B cell (primary cell): ENCODE data around the gene RABGAP1L. TPM values are rescaled to one million over a fixed set of nuclear protein-coding genes. Genes with fewer than 3 reads are reported as not detected.

Experiments used
- ATAC-seq: fragments of 200-7000 bp; cut with Tn5 transposase; one replicate; pipeline ENCODE4 v1.10.0; 2021; ENCODE audit warnings: low read depth, mild to moderate bottlenecking, moderate number of reproducible peaks, moderate library complexity
- CTCF ChIA-PET: fragments of 350-600 bp; sonication (Branson Sonifier 250); formaldehyde crosslinking; loops from one replicate; lab custom pipeline; 2021; ENCODE audit warnings: antibody characterized with exemption, inconsistent platforms; lab: Charles Lee
- POLR2A ChIA-PET: fragments of 350-600 bp; sonication (Branson Sonifier 250); formaldehyde crosslinking; loops from one replicate; lab custom pipeline; 2021; ENCODE audit warnings: antibody characterized with exemption; lab: Charles Lee
- DNase-seq: peaks from one replicate; pipeline ENCODE4 v3.0.0; 2013
- H2AFZ ChIP-seq: 2 replicates; pipeline ENCODE4 v1.6.1; 2012; ENCODE audit warnings: mild to moderate bottlenecking, low read depth, low read length; ENCODE audit not compliant: insufficient read depth, poor library complexity, severe bottlenecking
- H3K27ac ChIP-seq, 2 donors: 1 replicate in 1 of 2; 2 replicates in 1 of 2; pipeline ENCODE4 v1.5.1; 2012 to 2013; ENCODE audit warnings: low read length in 2 of 2, mild to moderate bottlenecking in 2 of 2, moderate library complexity in 1 of 2
- H3K27me3 ChIP-seq, 4 experiments: fragments of 200-600 bp in 1 of 4; sonication (generic) in 1 of 4; replicated peaks in 1 of 4; 1 replicate in 2 of 4; 2 replicates in 2 of 4; pipeline versions ENCODE4 v1.6.1 to v1.7.0; 2013 to 2016; ENCODE audit warnings: low read length in 3 of 4, mild to moderate bottlenecking in 2 of 4, mixed read lengths in 1 of 4, moderate library complexity in 1 of 4; ENCODE audit not compliant: insufficient read depth in 4 of 4, control insufficient read depth in 3 of 4; ENCODE audit errors: control extremely low read depth in 1 of 4
- H3K36me3 ChIP-seq, 2 experiments: replicated peaks in 1 of 2; 1 replicate in 1 of 2; 2 replicates in 1 of 2; pipeline versions ENCODE4 v1.6.1 to v1.7.1; 2013; ENCODE audit warnings: low read length in 1 of 2; ENCODE audit not compliant: insufficient read depth in 2 of 2, control insufficient read depth in 1 of 2; ENCODE audit errors: control extremely low read depth in 1 of 2, extremely low read depth in 1 of 2
- H3K4me1 ChIP-seq, 2 donors: fragments of 200-600 bp in 1 of 2; sonication (generic) in 1 of 2; 1 replicate in 1 of 2; 2 replicates in 1 of 2; pipeline versions ENCODE4 v1.5.1 to v1.6.1; 2013 to 2017; ENCODE audit warnings: low read length in 2 of 2; ENCODE audit not compliant: control insufficient read depth in 2 of 2, insufficient read depth in 2 of 2
- H3K4me2 ChIP-seq: replicated peaks from 2 replicates; pipeline ENCODE3; 2012; ENCODE audit warnings: mild to moderate bottlenecking, low read depth, low read length; ENCODE audit not compliant: poor library complexity, severe bottlenecking
- H3K4me3 ChIP-seq, 5 experiments: fragments of 200-600 bp in 1 of 5; sonication (generic) in 1 of 5; 1 replicate in 3 of 5; 2 replicates in 2 of 5; pipeline versions ENCODE4 v1.5.1 to v1.7.0; 2011 to 2016; ENCODE audit warnings: low read length in 4 of 5, mild to moderate bottlenecking in 4 of 5, low read depth in 2 of 5, control low read depth in 1 of 5, moderate library complexity in 1 of 5; ENCODE audit not compliant: insufficient read depth in 1 of 5; ENCODE audit errors: control extremely low read depth in 1 of 5, extremely low read depth in 1 of 5
- H3K79me2 ChIP-seq: fragments of 200-600 bp; sonication (generic); one replicate; pipeline ENCODE4 v1.6.0; 2016; ENCODE audit warnings: low read length; ENCODE audit not compliant: control insufficient read depth, insufficient read depth
- H3K9ac ChIP-seq: fragments of 200-600 bp; sonication (generic); 2 replicates; pipeline ENCODE4 v1.6.1; 2017; ENCODE audit warnings: mild to moderate bottlenecking, low read length, moderate library complexity
- H3K9me3 ChIP-seq, 3 donors: one replicate each; pipeline versions ENCODE4 v1.6.1 to v1.7.1; 2013; ENCODE audit warnings: low read length in 2 of 3; ENCODE audit not compliant: control insufficient read depth in 2 of 3, insufficient read depth in 1 of 3; ENCODE audit errors: control extremely low read depth in 1 of 3
- H4K20me1 ChIP-seq: 2 replicates; pipeline ENCODE4 v1.6.0; 2012; ENCODE audit warnings: mild to moderate bottlenecking, low read length; ENCODE audit not compliant: insufficient read depth, control insufficient read depth, poor library complexity, severe bottlenecking
- H3K27ac Mint-ChIP-seq: one replicate; pipeline ENCODE4 v1.8.0; 2021; ENCODE audit warnings: mixed read lengths
- H3K27me3 Mint-ChIP-seq: one replicate; pipeline ENCODE4 v1.8.0; 2021; ENCODE audit warnings: mixed read lengths
- H3K4me1 Mint-ChIP-seq: one replicate; pipeline ENCODE4 v1.8.0; 2021; ENCODE audit warnings: mixed read lengths
- H3K4me3 Mint-ChIP-seq: one replicate; pipeline ENCODE4 v1.8.0; 2021; ENCODE audit warnings: mixed read lengths
- H3K9me3 Mint-ChIP-seq: one replicate; pipeline ENCODE4 v1.8.0; 2022; ENCODE audit warnings: mixed read lengths; ENCODE audit not compliant: insufficient read depth
- CTCF ChIP-seq: fragments of 200-600 bp; IDR thresholded peaks from one replicate; pipeline ENCODE4 v1.8.0; 2022; ENCODE audit warnings: antibody characterized with exemption, mild to moderate bottlenecking
- EZH2 ChIP-seq: IDR thresholded peaks from 2 replicates; pipeline ENCODE4 v1.6.1; 2012; ENCODE audit warnings: borderline replicate concordance, low read depth, mild to moderate bottlenecking, moderate library complexity, low read length; ENCODE audit not compliant: insufficient read depth, poor library complexity, severe bottlenecking
- WGBS: methylation state at CpG from one replicate; pipeline ENCODE4 v1.1.5; 2013; ENCODE audit warnings: missing lambda C conversion rate; ENCODE audit not compliant: insufficient coverage; 5-methylcytosine and 5-hydroxymethylcytosine counted together
- intact Hi-C: fragments of 100-400 bp; cut with micrococcal nuclease; formaldehyde crosslinking; loops from one replicate; pipeline ENCODE4 v1.10.0; 2022
- polyA plus RNA-seq: library from polyadenylated mRNA; depleted of rRNA; stranded (reverse); fragments of >200 nt; gene quantifications from 2 replicates; pipeline ENCODE4 v1.2.3, GENCODE V29; 2012
- total RNA-seq, 2 donors: library from RNA; stranded (reverse); fragments of 120-200 nt in 1 of 2; gene quantifications; 1 replicate in 1 of 2; 2 replicates in 1 of 2; pipeline versions ENCODE4 v1.2.3 to v1.2.4, GENCODE V29; 2013 to 2022

RABGAP1L gene
- total and polyA plus RNA-seq, 2 donors (not counting 1 experiment from before 2014, with no cell fraction given), result 34.9 to 159 TPM

- Histone ChIP-seq H3K4me2 (peak overlapping the region; percentile 64), H3K9ac (no peak overlapping the region), H3K4me1 (peaks cover 37 to 39% of the 10 kb centered on the region in 2 donors), H3K9me3 (peaks cover 0 to 4% (median 0%) of the 10 kb centered on the region in 3 donors), H3K27ac (peak overlapping the region; percentile 48 to 67), H3K27me3 (no peaks in the 10 kb centered on the region), H2AFZ (peak overlapping the region; percentile 48), H3K4me3 (no peak overlapping the region), H3K79me2 (peaks cover 27% of the 10 kb centered on the region), H4K20me1 (no peaks in the 10 kb centered on the region), H3K36me3 (peaks cover 4 to 9% of the 10 kb centered on the region in 2 experiments)
- ChIA-PET CTCF (interaction anchor here (0.5 to 3.7 kb wide), 54 partner anchors 9 to 1476 kb away, joined by 3 to 19 read pairs (median 4); partner anchors contain the start of gene RABGAP1L), POLR2A (interaction anchor here (0.6 kb wide), 1 partner anchor 498 kb away, joined by 5 read pairs; no protein-coding TSS in a partner anchor)
- H3K27me3 Mint-ChIP-seq, result no peaks in the 10 kb centered on the region
- DNase-seq, result peak; percentile 71
- peaks cover 40% of the 10 kb centered on the region for H3K4me1 Mint-ChIP-seq
- intact Hi-C loops, result loop anchor here (1.0 to 5.0 kb wide), 8 partner anchors 59 to 1481 kb away; partner anchors contain the start of genes GAS5, RABGAP1L, RC3H1 and ZBTB37
- no peak overlapping the region for H3K4me3 Mint-ChIP-seq
- no CpG with 5 or more reads among the region's 4 CpGs for WGBS
- TF ChIP-seq EZH2 (no peak), CTCF (peak; percentile 93)
- ATAC-seq, result peak; percentile 71
- no peak overlapping the region for H3K27ac Mint-ChIP-seq
- no peaks in the 10 kb centered on the region for H3K9me3 Mint-ChIP-seq
Measured at GRCh38 chr1:174217787-174218574, 58.7 kb downstream of the RABGAP1L start.

GRCh38 chr1:174218983-174219382 lies 59.7 kb downstream of the RABGAP1L start:
- Histone ChIP-seq H3K27me3 (no peaks in the 10 kb centered on the region), H3K9ac (peak overlapping the region; percentile 56), H3K27ac (peak overlapping the region; percentile 48 to 67), H3K4me3 (peak overlapping the region in 1 of 5 experiments; percentile 36), H2AFZ (peak overlapping the region; percentile 7), H3K9me3 (peaks cover 0 to 5% (median 0%) of the 10 kb centered on the region in 3 donors), H4K20me1 (no peaks in the 10 kb centered on the region), H3K4me2 (peak overlapping the region; percentile 64), H3K79me2 (peaks cover 33% of the 10 kb centered on the region), H3K36me3 (peaks cover 4 to 9% of the 10 kb centered on the region in 2 experiments), H3K4me1 (peaks cover 37 to 39% of the 10 kb centered on the region in 2 donors)
- TF ChIP-seq CTCF (no peak), EZH2 (no peak)
- H3K27ac Mint-ChIP-seq, result no peak overlapping the region
- POLR2A ChIA-PET, result no interaction called here
- H3K27me3 Mint-ChIP-seq, result no peaks in the 10 kb centered on the region
- no peak for ATAC-seq
- CTCF ChIA-PET, result interaction anchor here (0.6 to 3.7 kb wide), 20 partner anchors 10 to 1477 kb away, joined by 3 to 19 read pairs (median 4); partner anchors contain the start of gene RABGAP1L
- peak overlapping the region; percentile 68 for H3K4me3 Mint-ChIP-seq
- intact Hi-C loops, result loop anchor here (1.0 to 5.0 kb wide), 4 partner anchors 247 to 1482 kb away; partner anchors contain the start of genes GAS5 and ZBTB37
- peaks cover 36% of the 10 kb centered on the region for H3K4me1 Mint-ChIP-seq
- DNase-seq, result peak; percentile 21
- no peaks in the 10 kb centered on the region for H3K9me3 Mint-ChIP-seq
